ENCODE results near the gene NFIB.

The NFIB gene

GRCh38 chr9:14089051-14089803, 224.7 kb downstream of the NFIB start:
- H3K27ac ChIP-seq = no peak overlapping the region

DNA sequence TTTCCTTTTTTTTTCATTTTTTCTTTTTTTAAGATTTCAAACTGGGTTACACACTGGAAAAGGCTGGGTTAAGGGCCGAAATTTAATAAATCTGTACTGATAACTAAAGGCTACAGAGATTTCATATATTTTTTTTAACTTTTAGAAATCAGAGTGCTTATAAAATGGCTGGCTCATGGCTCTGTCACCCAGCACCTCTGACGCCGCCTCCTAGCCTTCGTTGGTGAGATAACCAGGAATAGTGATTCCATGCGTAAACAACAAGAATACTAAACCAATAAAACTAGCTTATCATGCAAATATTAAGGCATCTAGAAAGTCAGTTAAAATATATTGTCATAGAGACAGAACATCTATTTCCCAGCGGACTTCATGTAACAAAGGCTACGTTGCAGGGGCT, 226.4 kb downstream of the NFIB start:
- Histone ChIP-seq H3K27ac (no peak overlapping the region), H3K27me3 (no peaks in the 10 kb centered on the region), H3K9me3 (no peaks in the 10 kb centered on the region), H3K4me2 (no peak overlapping the region), H3K9ac (no peak overlapping the region), H3K36me3 (no peaks in the 10 kb centered on the region), H4K20me1 (no peaks in the 10 kb centered on the region), H3K4me1 (no peaks in the 10 kb centered on the region), H3K4me3 (no peak overlapping the region)
- TF ChIP-seq Cebpa-rat (IDR thresholded peaks at IDR 0.05) = no peak

More at GRCh38 chr9:14089051-14089803, 224.7 kb downstream of the NFIB start:
- no peak for TF ChIP-seq Cebpa-rat (IDR thresholded peaks at IDR 0.05)
- H3K9me3 ChIP-seq = no peaks in the 10 kb centered on the region
- H3K4me3 ChIP-seq = no peak overlapping the region
- H3K4me2 ChIP-seq = no peak overlapping the region
- H4K20me1 ChIP-seq = no peaks in the 10 kb centered on the region
- H3K27me3 ChIP-seq = no peaks in the 10 kb centered on the region
- H3K9ac ChIP-seq = no peak overlapping the region
- no peaks in the 10 kb centered on the region for H3K36me3 ChIP-seq
- no peaks in the 10 kb centered on the region for H3K4me1 ChIP-seq

- no peaks in the 10 kb centered on the region for H3K27me3 ChIP-seq
- H3K36me3 ChIP-seq = no peaks in the 10 kb centered on the region
- no peaks in the 10 kb centered on the region for H3K9me3 ChIP-seq
- H3K9ac ChIP-seq = no peak overlapping the region
- H3K4me1 ChIP-seq = peaks cover under 1% of the 10 kb centered on the region; the same call in 1 of the 2 replicates
- H4K20me1 ChIP-seq = no peaks in the 10 kb centered on the region
- no peak for TF ChIP-seq Cebpa-rat (IDR thresholded peaks at IDR 0.05)
- H3K27ac ChIP-seq = no peak overlapping the region
- no peak overlapping the region for H3K4me3 ChIP-seq
- no peak overlapping the region for H3K4me2 ChIP-seq
These were observed 227.4 kb downstream of the NFIB start for GRCh38 chr9:14086495-14086894.

DNA sequence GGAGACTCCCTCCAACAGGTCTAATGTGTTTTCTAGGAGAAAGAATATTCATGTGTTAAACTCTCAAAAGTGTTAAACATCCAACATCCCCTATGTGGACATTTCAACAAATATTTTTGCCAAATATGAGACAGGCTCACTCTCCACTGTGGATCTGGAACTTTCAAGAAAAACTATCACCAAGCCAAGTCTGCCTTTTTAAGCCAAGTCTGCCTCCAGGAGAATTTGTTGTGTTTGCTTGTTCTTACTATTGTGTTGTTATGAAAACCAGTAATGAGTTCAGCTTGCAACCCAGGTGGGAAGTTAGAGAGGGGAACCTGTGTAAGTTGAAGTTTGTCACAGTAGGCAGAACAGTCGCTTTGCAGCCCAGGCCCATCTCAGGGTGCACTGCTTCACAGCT, 228.1 kb downstream of the NFIB start:
- Histone ChIP-seq H3K36me3 (no peaks in the 10 kb centered on the region), H3K4me2 (no peak overlapping the region), H3K27ac (no peak overlapping the region), H3K9me3 (no peaks in the 10 kb centered on the region), H3K9ac (no peak overlapping the region), H4K20me1 (no peaks in the 10 kb centered on the region), H3K4me3 (no peak overlapping the region), H3K27me3 (no peaks in the 10 kb centered on the region), H3K4me1 (peaks cover 6% of the 10 kb centered on the region)
- TF ChIP-seq Cebpa-rat (IDR thresholded peaks at IDR 0.05) = no peak

- Histone ChIP-seq H3K27me3 (no peaks in the 10 kb centered on the region), H3K9ac (no peak overlapping the region), H3K4me2 (no peak overlapping the region), H3K36me3 (no peaks in the 10 kb centered on the region), H3K4me1 (peaks cover 6% of the 10 kb centered on the region), H3K27ac (no peak overlapping the region), H4K20me1 (no peaks in the 10 kb centered on the region), H3K9me3 (no peaks in the 10 kb centered on the region), H3K4me3 (no peak overlapping the region)
- TF ChIP-seq Cebpa-rat (IDR thresholded peaks at IDR 0.05) = no peak
These were observed 229.1 kb downstream of the NFIB start for GRCh38 chr9:14084867-14085266.

- no peaks in the 10 kb centered on the region for H3K27me3 ChIP-seq
- no peaks in the 10 kb centered on the region for H3K9me3 ChIP-seq
- H3K36me3 ChIP-seq = no peaks in the 10 kb centered on the region
- no peak overlapping the region for H3K9ac ChIP-seq
- H3K27ac ChIP-seq = no peak overlapping the region
- H3K4me3 ChIP-seq = no peak overlapping the region
- H4K20me1 ChIP-seq = no peaks in the 10 kb centered on the region
- TF ChIP-seq Cebpa-rat (IDR thresholded peaks at IDR 0.05) = no peak
- no peak overlapping the region for H3K4me2 ChIP-seq
- H3K4me1 ChIP-seq = peaks cover 6% of the 10 kb centered on the region
These were observed 230.6 kb downstream of the NFIB start for GRCh38 chr9:14083366-14083765.

DNA sequence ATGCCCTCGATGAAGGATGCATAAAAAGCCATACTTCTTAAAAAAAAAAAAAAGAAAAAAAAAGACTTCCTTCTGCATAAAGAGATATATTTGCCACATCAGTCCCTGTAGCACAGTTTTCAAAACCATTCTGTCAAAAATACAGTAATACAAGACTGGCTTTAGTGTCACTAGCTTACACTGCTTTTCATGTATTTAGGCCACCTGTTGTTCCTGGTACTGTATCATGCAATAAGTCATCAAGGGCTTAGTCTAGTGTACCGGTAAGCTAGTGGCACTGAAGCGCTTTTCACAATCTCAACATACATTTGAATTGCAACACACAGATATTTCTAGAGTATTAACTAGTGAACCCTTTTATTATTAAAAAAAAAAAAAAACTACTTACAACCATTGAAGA, 231.2 kb downstream of the NFIB start:
- H3K27ac ChIP-seq = no peak overlapping the region
- no peaks in the 10 kb centered on the region for H3K9me3 ChIP-seq
- no peak overlapping the region for H3K4me2 ChIP-seq
- no peak overlapping the region for H3K9ac ChIP-seq
- H3K4me3 ChIP-seq = no peak overlapping the region
- peaks cover 6% of the 10 kb centered on the region for H3K4me1 ChIP-seq
- no peaks in the 10 kb centered on the region for H3K27me3 ChIP-seq
- H4K20me1 ChIP-seq = no peaks in the 10 kb centered on the region
- H3K36me3 ChIP-seq = no peaks in the 10 kb centered on the region
- no peak for TF ChIP-seq Cebpa-rat (IDR thresholded peaks at IDR 0.05)

- H3K4me3 ChIP-seq = no peak overlapping the region
- H3K9me3 ChIP-seq = no peaks in the 10 kb centered on the region
- no peaks in the 10 kb centered on the region for H3K27me3 ChIP-seq
- no peak overlapping the region for H3K27ac ChIP-seq
- TF ChIP-seq Cebpa-rat (IDR thresholded peaks at IDR 0.05) = no peak
- H3K36me3 ChIP-seq = no peaks in the 10 kb centered on the region
- no peaks in the 10 kb centered on the region for H4K20me1 ChIP-seq
- no peak overlapping the region for H3K4me2 ChIP-seq
- no peak overlapping the region for H3K9ac ChIP-seq
- peaks cover 6% of the 10 kb centered on the region for H3K4me1 ChIP-seq
These were observed 232.2 kb downstream of the NFIB start for GRCh38 chr9:14081745-14082144.

- H4K20me1 ChIP-seq = no peaks in the 10 kb centered on the region
- no peak overlapping the region for H3K9ac ChIP-seq
- no peak overlapping the region for H3K4me2 ChIP-seq
- no peaks in the 10 kb centered on the region for H3K27me3 ChIP-seq
- H3K27ac ChIP-seq = no peak overlapping the region
- TF ChIP-seq Cebpa-rat (IDR thresholded peaks at IDR 0.05) = no peak
- H3K9me3 ChIP-seq = no peaks in the 10 kb centered on the region
- no peak overlapping the region for H3K4me3 ChIP-seq
- no peaks in the 10 kb centered on the region for H3K36me3 ChIP-seq
- peaks cover 6% of the 10 kb centered on the region for H3K4me1 ChIP-seq
These were observed 232.9 kb downstream of the NFIB start for GRCh38 chr9:14080959-14081542.

DNA sequence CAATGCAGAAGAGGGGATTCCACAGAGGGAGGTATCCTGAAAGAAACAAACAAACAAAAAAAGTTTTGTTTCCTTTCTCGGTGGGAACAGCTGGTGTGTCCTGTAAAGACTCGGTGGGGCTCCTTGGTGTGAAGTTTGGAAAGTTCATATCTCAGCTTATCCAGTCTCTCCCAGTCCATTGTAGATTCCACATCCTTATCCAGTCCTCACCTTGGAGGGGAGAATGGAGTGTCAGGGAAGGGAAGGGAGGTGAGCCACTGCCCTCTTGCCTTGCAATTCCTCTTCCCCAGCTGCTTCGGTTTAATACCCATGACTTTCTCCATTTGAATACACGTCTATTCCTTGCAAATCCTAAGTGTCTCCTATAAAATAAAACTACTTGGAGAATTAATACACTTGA, 234.5 kb downstream of the NFIB start:
- H3K9me3 ChIP-seq = no peaks in the 10 kb centered on the region
- no peaks in the 10 kb centered on the region for H3K36me3 ChIP-seq
- no peaks in the 10 kb centered on the region for H3K27me3 ChIP-seq
- no peak for TF ChIP-seq Cebpa-rat (IDR thresholded peaks at IDR 0.05)
- H3K4me2 ChIP-seq = no peak overlapping the region
- no peak overlapping the region for H3K9ac ChIP-seq
- H3K4me1 ChIP-seq = peaks cover 6% of the 10 kb centered on the region
- no peak overlapping the region for H3K27ac ChIP-seq
- H4K20me1 ChIP-seq = no peaks in the 10 kb centered on the region
- no peak overlapping the region for H3K4me3 ChIP-seq

All from BLaER1 (cell line).